ENCODE measurements around the gene GUCA2B.
A peak's percentile ranks its signal among the peaks of the same experiment; 100 is the strongest.

GUCA2B gene

GRCh38 chr1:42164551-42165420, 11.6 kb downstream of the GUCA2B start, which contains the start of gene GUCA2A:
Gene GUCA2A, minus strand, starts transcription at chr1:42164745. Its CDS starts 33 bp downstream, at chr1:42164712.
- H3K9me3 Mint-ChIP-seq: peaks cover 0 to 16% of the 10 kb centered on the region in 2 donors
- H3K4me1 Mint-ChIP-seq (ENCODE audit: low read depth in 2 of 2): no peaks in the 10 kb centered on the region
- no peaks in the 10 kb centered on the region for H3K36me3 Mint-ChIP-seq (ENCODE audit: insufficient read depth)
- peaks cover 23 to 51% of the 10 kb centered on the region in 2 donors for H3K27me3 Mint-ChIP-seq
- H3K27ac Mint-ChIP-seq: no peak within 1 kb of the TSS
- ATAC-seq (replicated peaks) (no peak), DNase-seq (no peak)
- H3K4me3 Mint-ChIP-seq: no peak within 1 kb of the TSS

GRCh38 chr1:42165511-42166210, 12.5 kb downstream of the GUCA2B start:
- peaks cover 23 to 47% of the 10 kb centered on the region in 2 donors for H3K27me3 Mint-ChIP-seq

GRCh38 chr1:42167611-42168390, 14.6 kb downstream of the GUCA2B start:
- Mint-ChIP-seq H3K27ac (peak overlapping the region in 1 of 2 donors; percentile 3), H3K9me3 (no peaks in the 10 kb centered on the region), H3K4me3 (no peak overlapping the region), H3K27me3 (peaks cover 16 to 26% of the 10 kb centered on the region in 2 donors), H3K36me3 (ENCODE audit: insufficient read depth) (no peaks in the 10 kb centered on the region), H3K4me1 (ENCODE audit: low read depth in 2 of 2) (no peaks in the 10 kb centered on the region)
- ATAC-seq (replicated peaks) (no peak), DNase-seq (no peak)

More at GRCh38 chr1:42165511-42166210, 12.5 kb downstream of the GUCA2B start:
- DNase-seq (no peak), ATAC-seq (replicated peaks) (no peak)
- Mint-ChIP-seq H3K27ac (no peak overlapping the region), H3K4me3 (no peak overlapping the region), H3K9me3 (peaks cover 0 to 12% of the 10 kb centered on the region in 2 donors), H3K36me3 (ENCODE audit: insufficient read depth) (no peaks in the 10 kb centered on the region), H3K4me1 (ENCODE audit: low read depth in 2 of 2) (no peaks in the 10 kb centered on the region)

GRCh38 chr1:42168391-42168670, 15.1 kb downstream of the GUCA2B start:
- no peak overlapping the region for H3K27ac Mint-ChIP-seq
- H3K36me3 Mint-ChIP-seq (ENCODE audit: insufficient read depth): no peaks in the 10 kb centered on the region
- ATAC-seq (replicated peaks) (no peak), DNase-seq (no peak)
- peaks cover 11 to 21% of the 10 kb centered on the region in 2 donors for H3K27me3 Mint-ChIP-seq
- H3K4me1 Mint-ChIP-seq (ENCODE audit: low read depth in 2 of 2): no peaks in the 10 kb centered on the region
- no peak overlapping the region for H3K4me3 Mint-ChIP-seq
- no peaks in the 10 kb centered on the region for H3K9me3 Mint-ChIP-seq

GRCh38 chr1:42168763-42169162, 15.6 kb downstream of the GUCA2B start:
- no peaks in the 10 kb centered on the region for H3K36me3 Mint-ChIP-seq (ENCODE audit: insufficient read depth)
- no peak overlapping the region for H3K27ac Mint-ChIP-seq
- no peaks in the 10 kb centered on the region for H3K9me3 Mint-ChIP-seq
- ATAC-seq (replicated peaks) (no peak), DNase-seq (no peak)
- H3K27me3 Mint-ChIP-seq: peaks cover 7 to 16% of the 10 kb centered on the region in 2 donors
- no peaks in the 10 kb centered on the region for H3K4me1 Mint-ChIP-seq (ENCODE audit: low read depth in 2 of 2)
- H3K4me3 Mint-ChIP-seq: no peak overlapping the region

GRCh38 chr1:42170779-42171621, 17.8 kb downstream of the GUCA2B start:
- H3K36me3 Mint-ChIP-seq (ENCODE audit: insufficient read depth): peaks cover 3% of the 10 kb centered on the region
- no peaks in the 10 kb centered on the region for H3K9me3 Mint-ChIP-seq
- H3K27ac Mint-ChIP-seq: no peak overlapping the region
- no peak overlapping the region for H3K4me3 Mint-ChIP-seq
- DNase-seq (no peak), ATAC-seq (replicated peaks) (no peak)
- no peaks in the 10 kb centered on the region for H3K4me1 Mint-ChIP-seq (ENCODE audit: low read depth in 2 of 2)
- H3K27me3 Mint-ChIP-seq: peaks cover 7 to 13% of the 10 kb centered on the region in 2 donors

GRCh38 chr1:42171679-42172266, 18.6 kb downstream of the GUCA2B start:
- no peak for ATAC-seq (replicated peaks)
- Mint-ChIP-seq H3K4me3 (no peak overlapping the region), H3K27me3 (peaks cover 7 to 13% of the 10 kb centered on the region in 2 donors), H3K27ac (no peak overlapping the region), H3K36me3 (ENCODE audit: insufficient read depth) (peaks cover 3% of the 10 kb centered on the region), H3K9me3 (no peaks in the 10 kb centered on the region), H3K4me1 (ENCODE audit: low read depth in 2 of 2) (no peaks in the 10 kb centered on the region)
- no peak for DNase-seq

- Mint-ChIP-seq H3K27ac (no peak overlapping the region), H3K36me3 (ENCODE audit: insufficient read depth) (peaks cover 4% of the 10 kb centered on the region), H3K4me1 (ENCODE audit: low read depth in 2 of 2) (peaks cover 0 to 1% of the 10 kb centered on the region in 2 donors), H3K4me3 (no peak overlapping the region), H3K27me3 (peaks cover 7 to 10% of the 10 kb centered on the region in 2 donors), H3K9me3 (no peaks in the 10 kb centered on the region)
- ATAC-seq (replicated peaks) (no peak), DNase-seq (no peak)
These were observed 19.3 kb downstream of the GUCA2B start for GRCh38 chr1:42172381-42173133.

- peaks cover 2 to 7% of the 10 kb centered on the region in 2 donors for H3K27me3 Mint-ChIP-seq
- peak; percentile 74 for ATAC-seq (replicated peaks)
- DNase-seq: peak; percentile 54 to 65 (median 61)
- no peaks in the 10 kb centered on the region for H3K9me3 Mint-ChIP-seq
- H3K4me1 Mint-ChIP-seq (ENCODE audit: low read depth in 2 of 2): peaks cover 0 to 3% of the 10 kb centered on the region in 2 donors
- H3K27ac Mint-ChIP-seq: peak overlapping the region in 1 of 2 donors; percentile 62
- peaks cover 10% of the 10 kb centered on the region for H3K36me3 Mint-ChIP-seq (ENCODE audit: insufficient read depth)
- no peak overlapping the region for H3K4me3 Mint-ChIP-seq
These were observed 20.1 kb downstream of the GUCA2B start for GRCh38 chr1:42173155-42173933.

- Mint-ChIP-seq H3K36me3 (ENCODE audit: insufficient read depth) (peaks cover 17% of the 10 kb centered on the region), H3K4me3 (no peak overlapping the region), H3K27ac (no peak overlapping the region), H3K9me3 (no peaks in the 10 kb centered on the region), H3K4me1 (ENCODE audit: low read depth in 2 of 2) (peaks cover 0 to 3% of the 10 kb centered on the region in 2 donors), H3K27me3 (peaks cover 0 to 7% of the 10 kb centered on the region in 2 donors)
- DNase-seq (no peak), ATAC-seq (replicated peaks) (no peak)
These were observed 20.9 kb downstream of the GUCA2B start for GRCh38 chr1:42173961-42174735.
